Transverse colon (tissue), 4 donors: ENCODE measurements around the gene ATP13A2. TPM values are rescaled to one million over a fixed set of nuclear protein-coding genes. Genes with fewer than 3 reads are reported as not detected.

Experiments
- DNase-seq: peaks from one replicate; pipeline ENCODE4 v3.0.0-alpha.2; 2019
- H3K27ac ChIP-seq, 4 donors: fragments of 200-600 bp; sonication (generic); 2 replicates each; pipeline ENCODE4 v1.5.1; 2016 to 2018; ENCODE audit warnings: inconsistent platforms in 4 of 4
- H3K27me3 ChIP-seq: fragments of 200-600 bp; sonication (generic); 2 replicates; pipeline ENCODE4 v1.5.1; 2017; ENCODE audit warnings: inconsistent platforms
- H3K36me3 ChIP-seq, 4 donors: fragments of 200-600 bp; sonication (generic); 2 replicates each; pipeline ENCODE4 v1.5.1; 2017 to 2019; ENCODE audit warnings: inconsistent platforms in 4 of 4
- H3K4me1 ChIP-seq, 4 donors: fragments of 200-600 bp; sonication (generic); 2 replicates each; pipeline ENCODE4 v1.5.1; 2017 to 2020; ENCODE audit warnings: inconsistent platforms in 4 of 4
- H3K4me3 ChIP-seq, 4 donors: fragments of 200-600 bp; sonication (generic); 1 replicate in 1 of 4; 2 replicates in 3 of 4; pipeline versions ENCODE4 v1.5.1 to v1.6.1; 2017 to 2019; ENCODE audit warnings: inconsistent platforms in 4 of 4
- H3K9me3 ChIP-seq, 2 donors: fragments of 200-600 bp; sonication (generic); 2 replicates each; pipeline ENCODE4 v1.5.1; 2017 to 2019; ENCODE audit warnings: inconsistent platforms in 2 of 2
- EP300 ChIP-seq: sonication (generic); formaldehyde crosslinking; IDR thresholded peaks from one replicate; pipeline ENCODE4 v1.6.1; 2017; ENCODE audit warnings: antibody characterized with exemption, low read depth
- POLR2A ChIP-seq: fragments of 450-650 bp; IDR thresholded peaks from one replicate; pipeline ENCODE4 v1.6.1; 2016; ENCODE audit warnings: antibody characterized with exemption, mild to moderate bottlenecking, moderate library complexity
- POLR2AphosphoS5 ChIP-seq, 3 donors: sonication (generic); formaldehyde crosslinking; IDR thresholded peaks; one replicate each; pipeline ENCODE4 v1.6.1; 2016; ENCODE audit warnings: antibody characterized with exemption in 3 of 3
- WGBS, 2 donors: methylation state at CpG; one replicate each; pipeline ENCODE4 v1.1.5; 2018; ENCODE audit warnings: low coverage in 1 of 2; 5-methylcytosine and 5-hydroxymethylcytosine counted together
- in situ Hi-C, 4 donors: fragments of 200-750 bp; cut with MboI; loops; one replicate each; pipeline versions ENCODE4 v1.15.0 to v1.15.1; 2017; ENCODE audit warnings: low sequenced_read_pairs in 3 of 4, low pct_ligation_motif_present in 1 of 4, low pct_unique_long_range_greater_than_20kb in 1 of 4
- intact Hi-C: fragments of 100-400 bp; cut with DNase I; formaldehyde crosslinking; loops from one replicate; pipeline ENCODE4 v1.15.1; 2023; ENCODE audit warnings: low total_unique reads
- total RNA-seq, 4 donors: library from RNA; depleted of rRNA; stranded (reverse); fragments of >200 nt; gene quantifications; one replicate each; pipeline ENCODE4 v1.1.0, GENCODE V29; 2016
- TF ChIP-seq, protein P1 (sequence below), 5 experiments: fragments of 200-600 bp in 3 of 5; fragments of 450-650 bp in 2 of 5; sonication (generic) in 3 of 5; IDR thresholded peaks; 1 replicate in 2 of 5; 2 replicates in 3 of 5; pipeline ENCODE4 v1.5.1; 2016 to 2017; ENCODE audit warnings: antibody characterized with exemption in 5 of 5, inconsistent platforms in 3 of 5, mild to moderate bottlenecking in 2 of 5, moderate library complexity in 1 of 5

ATP13A2 gene
- total RNA-seq, 4 donors from 2014 or later: 34.4 to 70.8 (median 60.9) TPM

DNA sequence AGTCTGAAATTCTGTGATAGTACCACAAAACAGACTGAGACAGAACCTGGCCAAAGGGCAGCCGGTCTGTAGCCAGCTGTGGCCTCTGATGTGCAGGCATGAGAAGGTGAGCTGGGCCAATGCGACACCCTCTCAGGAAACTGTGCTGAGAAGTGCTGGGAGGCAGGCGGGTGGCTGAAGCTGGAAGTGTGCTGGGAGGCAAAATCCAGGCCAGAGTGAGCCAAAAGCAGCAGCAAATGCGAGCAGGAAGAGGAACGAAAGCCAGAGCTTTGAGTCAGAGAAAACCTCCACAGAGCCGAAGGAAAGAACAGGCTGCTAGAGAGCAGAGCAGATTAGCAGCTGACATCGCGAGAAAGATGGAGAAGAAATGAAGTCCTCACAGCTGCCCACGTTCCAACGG is 10.2 kb upstream of the ATP13A2 start:
- Histone ChIP-seq H3K4me3 (no peak overlapping the region), H3K36me3 (peaks cover 0 to 78% (median 37%) of the 10 kb centered on the region in 4 donors)
- WGBS, 2 donors: 87 to 89% methylated on average over 6 to 10 of the region's 10 CpGs

DNA sequence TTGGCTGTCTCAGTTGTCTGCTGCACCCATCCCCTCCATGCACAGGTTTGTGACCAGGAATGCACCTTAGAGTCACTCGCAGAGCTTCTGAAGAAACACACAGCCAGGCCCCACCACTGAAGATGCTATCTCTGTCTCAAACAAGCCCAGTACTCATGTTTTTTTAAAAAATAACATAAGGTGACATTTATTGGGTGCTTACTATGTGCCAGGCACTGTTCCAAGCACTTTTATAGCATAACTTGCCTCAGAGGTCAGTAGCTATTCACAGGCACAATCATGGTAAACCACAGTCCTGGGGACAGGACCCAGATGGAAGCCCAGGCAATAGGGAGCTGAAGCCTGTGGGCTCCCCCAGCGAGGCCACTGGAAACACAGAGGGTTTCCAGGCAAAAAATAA is 8.8 kb upstream of the ATP13A2 start:
- intact Hi-C loops: no loop called here
- peaks cover 0 to 68% (median 30%) of the 10 kb centered on the region in 4 donors for H3K36me3 ChIP-seq
- DNase-seq: no peak

More for the DNA sequence above, 10.2 kb upstream of the ATP13A2 start:
- no peak for DNase-seq
- Histone ChIP-seq H3K9me3 (no peaks in the 10 kb centered on the region), H3K27me3 (no peaks in the 10 kb centered on the region), H3K27ac (no peak overlapping the region), H3K4me1 (no peaks in the 10 kb centered on the region)
- intact Hi-C loops: no loop called here
- in situ Hi-C loops: no loop called here
- TF ChIP-seq, protein P1, sequence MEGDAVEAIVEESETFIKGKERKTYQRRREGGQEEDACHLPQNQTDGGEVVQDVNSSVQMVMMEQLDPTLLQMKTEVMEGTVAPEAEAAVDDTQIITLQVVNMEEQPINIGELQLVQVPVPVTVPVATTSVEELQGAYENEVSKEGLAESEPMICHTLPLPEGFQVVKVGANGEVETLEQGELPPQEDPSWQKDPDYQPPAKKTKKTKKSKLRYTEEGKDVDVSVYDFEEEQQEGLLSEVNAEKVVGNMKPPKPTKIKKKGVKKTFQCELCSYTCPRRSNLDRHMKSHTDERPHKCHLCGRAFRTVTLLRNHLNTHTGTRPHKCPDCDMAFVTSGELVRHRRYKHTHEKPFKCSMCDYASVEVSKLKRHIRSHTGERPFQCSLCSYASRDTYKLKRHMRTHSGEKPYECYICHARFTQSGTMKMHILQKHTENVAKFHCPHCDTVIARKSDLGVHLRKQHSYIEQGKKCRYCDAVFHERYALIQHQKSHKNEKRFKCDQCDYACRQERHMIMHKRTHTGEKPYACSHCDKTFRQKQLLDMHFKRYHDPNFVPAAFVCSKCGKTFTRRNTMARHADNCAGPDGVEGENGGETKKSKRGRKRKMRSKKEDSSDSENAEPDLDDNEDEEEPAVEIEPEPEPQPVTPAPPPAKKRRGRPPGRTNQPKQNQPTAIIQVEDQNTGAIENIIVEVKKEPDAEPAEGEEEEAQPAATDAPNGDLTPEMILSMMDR (IDR thresholded peaks at IDR 0.05): no peak
- TF ChIP-seq EP300: no peak
- TF ChIP-seq POLR2AphosphoS5 (IDR thresholded peaks at IDR 0.05): no peak
- TF ChIP-seq POLR2A: no peak

DNA sequence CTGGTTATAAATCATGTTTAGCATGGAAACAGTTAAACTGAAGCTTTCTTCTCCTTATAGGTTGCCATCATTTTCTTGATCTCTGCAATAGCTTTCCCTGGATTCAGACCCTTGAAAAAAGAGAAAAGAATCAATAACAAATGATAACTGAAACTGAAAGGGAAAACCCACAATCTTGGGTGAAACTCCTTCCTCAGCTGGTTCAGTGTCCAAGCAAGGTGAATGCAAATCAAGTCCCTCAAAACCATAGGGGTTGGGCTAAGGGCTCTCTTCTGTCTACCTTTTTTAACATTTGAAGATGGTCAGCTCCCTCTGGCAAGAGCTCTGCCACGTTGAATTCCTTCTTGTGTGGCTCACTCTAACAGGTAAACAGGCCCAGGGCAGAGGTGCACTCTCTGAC is 7.1 kb upstream of the ATP13A2 start:
- H3K4me3 ChIP-seq: no peak overlapping the region
- WGBS, 2 donors: 20 to 31% methylated on average over 1 of the region's 1 CpG
- no peak for TF ChIP-seq POLR2A
- no peak for TF ChIP-seq EP300
- TF ChIP-seq POLR2AphosphoS5 (IDR thresholded peaks at IDR 0.05): no peak
- TF ChIP-seq, protein P1 (IDR thresholded peaks at IDR 0.05): no peak
- H3K27me3 ChIP-seq: no peaks in the 10 kb centered on the region
- no peaks in the 10 kb centered on the region for H3K4me1 ChIP-seq
- no peaks in the 10 kb centered on the region for H3K9me3 ChIP-seq
- DNase-seq: no peak
- no peak overlapping the region for H3K27ac ChIP-seq
- intact Hi-C loops: no loop called here
- H3K36me3 ChIP-seq: peaks cover 0 to 51% (median 23%) of the 10 kb centered on the region in 4 donors
- in situ Hi-C loops: no loop called here

More for the DNA sequence above, 8.8 kb upstream of the ATP13A2 start:
- WGBS, 2 donors: 83 to 100% methylated on average over 1 to 2 of the region's 2 CpGs
- Histone ChIP-seq H3K4me1 (no peaks in the 10 kb centered on the region), H3K27ac (no peak overlapping the region), H3K4me3 (no peak overlapping the region), H3K9me3 (no peaks in the 10 kb centered on the region), H3K27me3 (no peaks in the 10 kb centered on the region)
- in situ Hi-C loops: no loop called here
- TF ChIP-seq, protein P1 (IDR thresholded peaks at IDR 0.05): no peak
- TF ChIP-seq POLR2A (no peak), EP300 (no peak), POLR2AphosphoS5 (IDR thresholded peaks at IDR 0.05) (no peak)

DNA sequence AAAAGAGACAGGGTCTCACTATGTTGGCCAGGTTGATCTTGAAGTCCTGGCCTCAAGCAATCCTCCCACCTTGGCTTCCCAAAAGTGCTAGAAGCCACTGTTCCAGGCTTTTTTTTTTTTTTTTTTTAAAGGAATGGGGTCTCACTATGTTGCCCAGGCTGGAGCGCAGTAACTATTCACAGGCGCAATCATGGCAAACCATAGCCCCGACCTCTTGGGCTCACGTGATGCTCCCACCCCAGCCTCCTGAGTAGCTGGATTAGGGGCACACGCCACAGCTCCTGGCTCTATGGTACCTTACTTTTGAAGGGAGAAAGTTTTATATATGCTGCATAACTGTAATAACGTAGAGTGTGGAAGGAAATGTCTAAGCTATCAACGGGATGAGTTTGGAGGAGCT is 5.7 kb upstream of the ATP13A2 start:
- Histone ChIP-seq H3K9me3 (no peaks in the 10 kb centered on the region), H3K36me3 (peaks cover 0 to 39% (median 18%) of the 10 kb centered on the region in 4 donors), H3K4me3 (no peak overlapping the region), H3K27me3 (no peaks in the 10 kb centered on the region), H3K27ac (no peak overlapping the region), H3K4me1 (peaks cover 0 to under 1% (median 0%) of the 10 kb centered on the region in 4 donors)
- 88 to 96% methylated on average over 2 to 7 of the region's 7 CpGs for WGBS, 2 donors
- no peak for TF ChIP-seq POLR2AphosphoS5 (IDR thresholded peaks at IDR 0.05)
- TF ChIP-seq, protein P1 (IDR thresholded peaks at IDR 0.05): no peak
- TF ChIP-seq EP300: no peak
- no peak for TF ChIP-seq POLR2A
- in situ Hi-C loops (no loop called here), intact Hi-C loops (no loop called here)
- no peak for DNase-seq
